ENCODE data around the gene EHMT2. TPM values are rescaled to one million over a fixed set of nuclear protein-coding genes. Genes with fewer than 3 reads are reported as not detected.

EHMT2 gene
- total and polyA plus RNA-seq, 2 of the 13 experiments (the other 11 are each of a cell fraction or from before 2014, with no cell fraction given) = 55.2 to 69.2 TPM

DNA sequence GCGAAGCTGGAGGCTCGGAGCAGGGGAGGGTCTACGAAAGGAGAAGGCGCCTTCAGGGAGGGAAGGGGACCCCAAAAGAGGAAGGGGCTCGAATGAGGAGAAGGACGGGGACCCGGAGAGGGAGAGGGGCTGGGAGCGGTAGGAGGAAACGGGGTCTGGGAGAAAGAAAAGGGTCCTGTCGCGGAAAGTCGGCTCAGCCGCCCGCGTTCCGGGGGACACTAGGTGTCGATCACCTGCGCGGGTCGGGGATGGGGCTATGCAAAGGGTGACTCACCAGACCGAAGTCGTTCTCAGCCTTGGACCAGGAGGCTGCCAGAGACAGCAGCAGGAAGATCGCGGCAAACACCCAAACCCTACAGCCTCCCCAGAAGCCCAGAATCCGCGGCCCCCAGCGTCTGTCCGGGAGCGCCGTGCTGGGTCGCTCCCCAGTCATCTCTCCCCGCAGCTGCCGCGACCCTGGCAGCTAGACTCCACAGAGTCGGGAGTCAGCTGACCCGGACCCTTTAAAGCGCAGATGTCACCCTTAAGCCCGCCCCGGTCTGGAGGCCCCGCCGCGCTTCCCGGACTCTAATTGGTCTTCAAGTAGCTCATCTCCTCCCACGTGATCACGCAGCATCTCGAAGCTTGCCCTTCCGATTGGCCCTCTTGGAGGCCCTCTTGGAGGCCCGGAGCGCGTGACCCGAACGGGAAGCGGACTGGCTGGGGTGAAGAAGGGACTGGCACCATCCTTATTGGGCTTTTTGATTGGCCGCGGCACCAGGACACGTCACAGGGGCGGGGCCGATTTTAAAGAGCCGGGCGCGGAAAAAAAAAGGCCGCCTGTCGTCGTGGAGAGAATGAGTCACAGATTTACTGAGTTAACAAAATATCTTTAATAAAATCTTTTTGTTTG is 34.9 kb downstream of the EHMT2 start, which contains the start of gene NEU1 (continued):
- TF ChIP-seq, protein P1, sequence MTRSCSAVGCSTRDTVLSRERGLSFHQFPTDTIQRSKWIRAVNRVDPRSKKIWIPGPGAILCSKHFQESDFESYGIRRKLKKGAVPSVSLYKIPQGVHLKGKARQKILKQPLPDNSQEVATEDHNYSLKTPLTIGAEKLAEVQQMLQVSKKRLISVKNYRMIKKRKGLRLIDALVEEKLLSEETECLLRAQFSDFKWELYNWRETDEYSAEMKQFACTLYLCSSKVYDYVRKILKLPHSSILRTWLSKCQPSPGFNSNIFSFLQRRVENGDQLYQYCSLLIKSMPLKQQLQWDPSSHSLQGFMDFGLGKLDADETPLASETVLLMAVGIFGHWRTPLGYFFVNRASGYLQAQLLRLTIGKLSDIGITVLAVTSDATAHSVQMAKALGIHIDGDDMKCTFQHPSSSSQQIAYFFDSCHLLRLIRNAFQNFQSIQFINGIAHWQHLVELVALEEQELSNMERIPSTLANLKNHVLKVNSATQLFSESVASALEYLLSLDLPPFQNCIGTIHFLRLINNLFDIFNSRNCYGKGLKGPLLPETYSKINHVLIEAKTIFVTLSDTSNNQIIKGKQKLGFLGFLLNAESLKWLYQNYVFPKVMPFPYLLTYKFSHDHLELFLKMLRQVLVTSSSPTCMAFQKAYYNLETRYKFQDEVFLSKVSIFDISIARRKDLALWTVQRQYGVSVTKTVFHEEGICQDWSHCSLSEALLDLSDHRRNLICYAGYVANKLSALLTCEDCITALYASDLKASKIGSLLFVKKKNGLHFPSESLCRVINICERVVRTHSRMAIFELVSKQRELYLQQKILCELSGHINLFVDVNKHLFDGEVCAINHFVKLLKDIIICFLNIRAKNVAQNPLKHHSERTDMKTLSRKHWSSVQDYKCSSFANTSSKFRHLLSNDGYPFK (CRISPR knock-in tag; IDR thresholded peaks at IDR 0.05; ENCODE audit: borderline replicate concordance) = peak; percentile 36; the same call in 1 of the 2 replicates
- TF ChIP-seq ZNF839 (CRISPR knock-in tag; IDR thresholded peaks at IDR 0.05; ENCODE audit: borderline replicate concordance) (peak; percentile 59; the same call in 1 of the 2 replicates), ZNF510 (CRISPR knock-in tag; IDR thresholded peaks at IDR 0.05; ENCODE audit: low read depth) (peak; percentile 85; the same call in 1 of the 2 replicates), ZFP37 (CRISPR knock-in tag; IDR thresholded peaks at IDR 0.05; ENCODE audit: borderline replicate concordance) (no peak; the same call in 1 of the 2 replicates), HNRNPK (IDR thresholded peaks at IDR 0.05; ENCODE audit: low read depth, low read length, poor library complexity, severe bottlenecking) (peak; percentile 82), EZH2 (conservative IDR thresholded peaks at IDR 0.05; ENCODE audit: low read depth, low read length) (no peak), ZNF713 (CRISPR knock-in tag; IDR thresholded peaks at IDR 0.05) (no peak), CC2D1A (CRISPR knock-in tag; IDR thresholded peaks at IDR 0.05) (no peak), ELF3 (CRISPR knock-in tag; IDR thresholded peaks at IDR 0.05) (peak; percentile 54; the same call in 1 of the 2 replicates), U2AF2 (IDR thresholded peaks at IDR 0.05; ENCODE audit: low read depth, low read length) (peak; percentile 90; the same call in 1 of the 2 replicates)
- TF ChIP-seq, protein P2, sequence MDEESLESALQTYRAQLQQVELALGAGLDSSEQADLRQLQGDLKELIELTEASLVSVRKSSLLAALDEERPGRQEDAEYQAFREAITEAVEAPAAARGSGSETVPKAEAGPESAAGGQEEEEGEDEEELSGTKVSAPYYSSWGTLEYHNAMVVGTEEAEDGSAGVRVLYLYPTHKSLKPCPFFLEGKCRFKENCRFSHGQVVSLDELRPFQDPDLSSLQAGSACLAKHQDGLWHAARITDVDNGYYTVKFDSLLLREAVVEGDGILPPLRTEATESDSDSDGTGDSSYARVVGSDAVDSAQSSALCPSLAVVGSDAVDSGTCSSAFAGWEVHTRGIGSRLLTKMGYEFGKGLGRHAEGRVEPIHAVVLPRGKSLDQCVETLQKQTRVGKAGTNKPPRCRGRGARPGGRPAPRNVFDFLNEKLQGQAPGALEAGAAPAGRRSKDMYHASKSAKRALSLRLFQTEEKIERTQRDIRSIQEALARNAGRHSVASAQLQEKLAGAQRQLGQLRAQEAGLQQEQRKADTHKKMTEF (CRISPR knock-in tag; IDR thresholded peaks at IDR 0.05) = peak; percentile 92
- TF ChIP-seq, protein P3, sequence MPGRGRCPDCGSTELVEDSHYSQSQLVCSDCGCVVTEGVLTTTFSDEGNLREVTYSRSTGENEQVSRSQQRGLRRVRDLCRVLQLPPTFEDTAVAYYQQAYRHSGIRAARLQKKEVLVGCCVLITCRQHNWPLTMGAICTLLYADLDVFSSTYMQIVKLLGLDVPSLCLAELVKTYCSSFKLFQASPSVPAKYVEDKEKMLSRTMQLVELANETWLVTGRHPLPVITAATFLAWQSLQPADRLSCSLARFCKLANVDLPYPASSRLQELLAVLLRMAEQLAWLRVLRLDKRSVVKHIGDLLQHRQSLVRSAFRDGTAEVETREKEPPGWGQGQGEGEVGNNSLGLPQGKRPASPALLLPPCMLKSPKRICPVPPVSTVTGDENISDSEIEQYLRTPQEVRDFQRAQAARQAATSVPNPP (CRISPR knock-in tag; IDR thresholded peaks at IDR 0.05) = peak; percentile 88; the same call in 1 of the 2 replicates
- TF ChIP-seq, protein P4, sequence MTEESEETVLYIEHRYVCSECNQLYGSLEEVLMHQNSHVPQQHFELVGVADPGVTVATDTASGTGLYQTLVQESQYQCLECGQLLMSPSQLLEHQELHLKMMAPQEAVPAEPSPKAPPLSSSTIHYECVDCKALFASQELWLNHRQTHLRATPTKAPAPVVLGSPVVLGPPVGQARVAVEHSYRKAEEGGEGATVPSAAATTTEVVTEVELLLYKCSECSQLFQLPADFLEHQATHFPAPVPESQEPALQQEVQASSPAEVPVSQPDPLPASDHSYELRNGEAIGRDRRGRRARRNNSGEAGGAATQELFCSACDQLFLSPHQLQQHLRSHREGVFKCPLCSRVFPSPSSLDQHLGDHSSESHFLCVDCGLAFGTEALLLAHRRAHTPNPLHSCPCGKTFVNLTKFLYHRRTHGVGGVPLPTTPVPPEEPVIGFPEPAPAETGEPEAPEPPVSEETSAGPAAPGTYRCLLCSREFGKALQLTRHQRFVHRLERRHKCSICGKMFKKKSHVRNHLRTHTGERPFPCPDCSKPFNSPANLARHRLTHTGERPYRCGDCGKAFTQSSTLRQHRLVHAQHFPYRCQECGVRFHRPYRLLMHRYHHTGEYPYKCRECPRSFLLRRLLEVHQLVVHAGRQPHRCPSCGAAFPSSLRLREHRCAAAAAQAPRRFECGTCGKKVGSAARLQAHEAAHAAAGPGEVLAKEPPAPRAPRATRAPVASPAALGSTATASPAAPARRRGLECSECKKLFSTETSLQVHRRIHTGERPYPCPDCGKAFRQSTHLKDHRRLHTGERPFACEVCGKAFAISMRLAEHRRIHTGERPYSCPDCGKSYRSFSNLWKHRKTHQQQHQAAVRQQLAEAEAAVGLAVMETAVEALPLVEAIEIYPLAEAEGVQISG (CRISPR knock-in tag; IDR thresholded peaks at IDR 0.05) = peak; percentile 84
- TF ChIP-seq, protein P5, sequence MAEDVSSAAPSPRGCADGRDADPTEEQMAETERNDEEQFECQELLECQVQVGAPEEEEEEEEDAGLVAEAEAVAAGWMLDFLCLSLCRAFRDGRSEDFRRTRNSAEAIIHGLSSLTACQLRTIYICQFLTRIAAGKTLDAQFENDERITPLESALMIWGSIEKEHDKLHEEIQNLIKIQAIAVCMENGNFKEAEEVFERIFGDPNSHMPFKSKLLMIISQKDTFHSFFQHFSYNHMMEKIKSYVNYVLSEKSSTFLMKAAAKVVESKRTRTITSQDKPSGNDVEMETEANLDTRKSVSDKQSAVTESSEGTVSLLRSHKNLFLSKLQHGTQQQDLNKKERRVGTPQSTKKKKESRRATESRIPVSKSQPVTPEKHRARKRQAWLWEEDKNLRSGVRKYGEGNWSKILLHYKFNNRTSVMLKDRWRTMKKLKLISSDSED (CRISPR knock-in tag; IDR thresholded peaks at IDR 0.05) = no peak
- TF ChIP-seq, protein P6, sequence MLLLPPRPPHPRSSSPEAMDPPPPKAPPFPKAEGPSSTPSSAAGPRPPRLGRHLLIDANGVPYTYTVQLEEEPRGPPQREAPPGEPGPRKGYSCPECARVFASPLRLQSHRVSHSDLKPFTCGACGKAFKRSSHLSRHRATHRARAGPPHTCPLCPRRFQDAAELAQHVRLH (CRISPR knock-in tag; IDR thresholded peaks at IDR 0.05; ENCODE audit: borderline replicate concordance, low read depth) = peak; percentile 77

Measured in HepG2 (cell line).